ENCODE data around the gene DNAH2. TPM values are rescaled to one million over a fixed set of nuclear protein-coding genes. Genes with fewer than 3 reads are reported as not detected.

DNAH2 gene
- total and polyA plus RNA-seq, 2 of the 13 experiments (the other 11 are each of a cell fraction or from before 2014, with no cell fraction given): not detected

DNA sequence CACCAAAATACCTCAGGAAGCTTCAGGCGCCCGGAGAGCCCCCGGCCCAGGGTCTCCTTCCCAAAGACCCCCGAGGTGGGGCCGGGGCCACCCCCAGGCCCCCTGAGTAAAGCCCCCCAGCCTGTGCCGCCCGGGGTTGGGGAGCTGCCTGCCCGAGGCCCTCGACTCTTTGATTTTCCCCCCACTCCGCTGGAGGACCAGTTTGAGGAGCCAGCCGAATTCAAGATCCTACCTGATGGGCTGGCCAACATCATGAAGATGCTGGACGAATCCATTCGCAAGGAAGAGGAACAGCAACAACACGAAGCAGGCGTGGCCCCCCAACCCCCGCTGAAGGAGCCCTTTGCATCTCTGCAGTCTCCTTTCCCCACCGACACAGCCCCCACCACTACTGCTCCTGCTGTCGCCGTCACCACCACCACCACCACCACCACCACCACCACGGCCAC lies 130.6 kb downstream of the DNAH2 start:
- FAIRE-seq: no peak
- Histone ChIP-seq H3K4me3 (replicated peaks in 1 of 3; ENCODE audit: insufficient read depth in 1 of 3, low read depth in 2 of 3, low read length in 3 of 3) (no peak overlapping the region), H3K9me3 (ENCODE audit: low read length) (no peaks in the 10 kb centered on the region), H3K9ac (ENCODE audit: insufficient read depth, low read depth, low read length) (no peak overlapping the region), H3K27ac (ENCODE audit: extremely low read length, insufficient read depth, low read length) (no peak overlapping the region), H3K4me1 (ENCODE audit: insufficient read depth, low read length) (peaks cover 9% of the 10 kb centered on the region), H4K20me1 (ENCODE audit: insufficient read depth, low read length) (peaks cover 24% of the 10 kb centered on the region), H2AFZ (ENCODE audit: low read length) (no peak overlapping the region), H3K27me3 (ENCODE audit: control insufficient read depth in 1 of 2, insufficient read depth in 2 of 2, low read length in 2 of 2) (peaks cover 0 to 3% of the 10 kb centered on the region in 2 experiments; a peak in 1 of 5 replicates), H3K4me2 (ENCODE audit: low read depth, low read length) (no peak overlapping the region), H3K36me3 (replicated peaks in 1 of 2; ENCODE audit: control insufficient read depth in 1 of 2, insufficient read depth in 2 of 2, low read length in 2 of 2) (peaks cover 42 to 55% of the 10 kb centered on the region in 2 experiments), H3K79me2 (ENCODE audit: insufficient read depth, low read length) (peaks cover 21% of the 10 kb centered on the region)
- no TSS peak for BruUV-seq (replicated peaks)
- intact Hi-C loops (cut with micrococcal nuclease; ENCODE audit: unreplicated experiment): no loop called here
- POLR2A ChIA-PET: interaction anchor here (1.8 kb wide), 1 partner anchor 15 kb away, joined by 5 read pairs; no protein-coding TSS in a partner anchor
- CTCF ChIA-PET (ENCODE audit: low intra/inter-chr PET ratio, low total read pairs): no interaction called here
- in situ Hi-C loops (cut with HindIII; ENCODE audit: extremely low pct_ligation_motif_present, low pct_unique_long_range_greater_than_20kb): loop anchor here (10.0 kb wide), 1 partner anchor 273 kb away; the partner anchor contains the start of gene CD68
- ATAC-seq: no peak
- TF ChIP-seq, protein P1, sequence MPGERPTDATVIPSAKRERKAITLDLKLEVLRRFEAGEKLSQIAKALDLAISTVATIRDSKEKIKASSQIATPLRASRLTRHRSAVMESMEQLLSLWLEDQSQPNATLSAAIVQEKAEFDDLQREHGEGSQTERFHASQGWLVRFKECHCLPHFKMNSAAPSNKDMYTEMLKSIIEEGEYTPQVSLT (CRISPR knock-in tag; IDR thresholded peaks at IDR 0.05; ENCODE audit: borderline replicate concordance, low read depth): no peak
- no peak for TF ChIP-seq RAD51 (IDR thresholded peaks at IDR 0.05; ENCODE audit: borderline replicate concordance)
- no peak for TF ChIP-seq RBM22 (optimal IDR thresholded peaks at IDR 0.05; ENCODE audit: low read length)
- TF ChIP-seq, protein P2, sequence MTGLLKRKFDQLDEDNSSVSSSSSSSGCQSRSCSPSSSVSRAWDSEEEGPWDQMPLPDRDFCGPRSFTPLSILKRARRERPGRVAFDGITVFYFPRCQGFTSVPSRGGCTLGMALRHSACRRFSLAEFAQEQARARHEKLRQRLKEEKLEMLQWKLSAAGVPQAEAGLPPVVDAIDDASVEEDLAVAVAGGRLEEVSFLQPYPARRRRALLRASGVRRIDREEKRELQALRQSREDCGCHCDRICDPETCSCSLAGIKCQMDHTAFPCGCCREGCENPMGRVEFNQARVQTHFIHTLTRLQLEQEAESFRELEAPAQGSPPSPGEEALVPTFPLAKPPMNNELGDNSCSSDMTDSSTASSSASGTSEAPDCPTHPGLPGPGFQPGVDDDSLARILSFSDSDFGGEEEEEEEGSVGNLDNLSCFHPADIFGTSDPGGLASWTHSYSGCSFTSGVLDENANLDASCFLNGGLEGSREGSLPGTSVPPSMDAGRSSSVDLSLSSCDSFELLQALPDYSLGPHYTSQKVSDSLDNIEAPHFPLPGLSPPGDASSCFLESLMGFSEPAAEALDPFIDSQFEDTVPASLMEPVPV (CRISPR knock-in tag; IDR thresholded peaks at IDR 0.05): no peak
- no peak for TF ChIP-seq SYNCRIP (IDR thresholded peaks at IDR 0.05; ENCODE audit: insufficient read depth, low read depth, low read length)
- no peak for TF ChIP-seq ZNF652 (CRISPR knock-in tag; IDR thresholded peaks at IDR 0.05; ENCODE audit: borderline replicate concordance, low read depth)
- no peak for TF ChIP-seq ARNT2 (CRISPR knock-in tag; IDR thresholded peaks at IDR 0.05; ENCODE audit: low read depth)
- TF ChIP-seq NPAS2 (CRISPR knock-in tag; IDR thresholded peaks at IDR 0.05; ENCODE audit: borderline replicate concordance): no peak
- TF ChIP-seq, protein P3, sequence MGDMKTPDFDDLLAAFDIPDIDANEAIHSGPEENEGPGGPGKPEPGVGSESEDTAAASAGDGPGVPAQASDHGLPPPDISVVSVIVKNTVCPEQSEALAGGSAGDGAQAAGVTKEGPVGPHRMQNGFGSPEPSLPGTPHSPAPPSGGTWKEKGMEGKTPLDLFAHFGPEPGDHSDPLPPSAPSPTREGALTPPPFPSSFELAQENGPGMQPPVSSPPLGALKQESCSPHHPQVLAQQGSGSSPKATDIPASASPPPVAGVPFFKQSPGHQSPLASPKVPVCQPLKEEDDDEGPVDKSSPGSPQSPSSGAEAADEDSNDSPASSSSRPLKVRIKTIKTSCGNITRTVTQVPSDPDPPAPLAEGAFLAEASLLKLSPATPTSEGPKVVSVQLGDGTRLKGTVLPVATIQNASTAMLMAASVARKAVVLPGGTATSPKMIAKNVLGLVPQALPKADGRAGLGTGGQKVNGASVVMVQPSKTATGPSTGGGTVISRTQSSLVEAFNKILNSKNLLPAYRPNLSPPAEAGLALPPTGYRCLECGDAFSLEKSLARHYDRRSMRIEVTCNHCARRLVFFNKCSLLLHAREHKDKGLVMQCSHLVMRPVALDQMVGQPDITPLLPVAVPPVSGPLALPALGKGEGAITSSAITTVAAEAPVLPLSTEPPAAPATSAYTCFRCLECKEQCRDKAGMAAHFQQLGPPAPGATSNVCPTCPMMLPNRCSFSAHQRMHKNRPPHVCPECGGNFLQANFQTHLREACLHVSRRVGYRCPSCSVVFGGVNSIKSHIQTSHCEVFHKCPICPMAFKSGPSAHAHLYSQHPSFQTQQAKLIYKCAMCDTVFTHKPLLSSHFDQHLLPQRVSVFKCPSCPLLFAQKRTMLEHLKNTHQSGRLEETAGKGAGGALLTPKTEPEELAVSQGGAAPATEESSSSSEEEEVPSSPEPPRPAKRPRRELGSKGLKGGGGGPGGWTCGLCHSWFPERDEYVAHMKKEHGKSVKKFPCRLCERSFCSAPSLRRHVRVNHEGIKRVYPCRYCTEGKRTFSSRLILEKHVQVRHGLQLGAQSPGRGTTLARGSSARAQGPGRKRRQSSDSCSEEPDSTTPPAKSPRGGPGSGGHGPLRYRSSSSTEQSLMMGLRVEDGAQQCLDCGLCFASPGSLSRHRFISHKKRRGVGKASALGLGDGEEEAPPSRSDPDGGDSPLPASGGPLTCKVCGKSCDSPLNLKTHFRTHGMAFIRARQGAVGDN (CRISPR knock-in tag; IDR thresholded peaks at IDR 0.05): no peak
- no peak for TF ChIP-seq CEBPG (CRISPR knock-in tag; IDR thresholded peaks at IDR 0.05)
- no peak for TF ChIP-seq SMC3 (IDR thresholded peaks at IDR 0.05; ENCODE audit: low read length)
- TF ChIP-seq ARNTL (CRISPR knock-in tag; IDR thresholded peaks at IDR 0.05): no peak
- TF ChIP-seq YY1 (IDR thresholded peaks at IDR 0.05; ENCODE audit: insufficient read depth, insufficient replicate concordance, low read depth, low read length): no peak
- TF ChIP-seq RFX5 (IDR thresholded peaks at IDR 0.05; ENCODE audit: low read depth, low read length): no peak
- no peak for TF ChIP-seq ZMYM4 (CRISPR knock-in tag; IDR thresholded peaks at IDR 0.05)
- TF ChIP-seq HMGXB4 (CRISPR knock-in tag; IDR thresholded peaks at IDR 0.05; ENCODE audit: borderline replicate concordance in 1 of 2, low read depth in 1 of 2): no peak
- TF ChIP-seq ZFY (CRISPR knock-in tag; IDR thresholded peaks at IDR 0.05): no peak
- no peak for TF ChIP-seq EED (CRISPR knock-in tag; IDR thresholded peaks at IDR 0.05)
- WGBS (ENCODE audit: low lambda C conversion rate): 96% methylated on average over 19 of the region's 20 CpGs
- no peak for DNase-seq (ENCODE audit: low spot score)
